H9 (cell line): ENCODE results near the gene WHAMM. TPM values are rescaled to one million over a fixed set of nuclear protein-coding genes. Genes with fewer than 3 reads are reported as not detected.

Experiments
- DNase-seq: peaks from one replicate; pipeline ENCODE4 v3.0.0-alpha.2; 2017
- H2AFZ ChIP-seq: one replicate; pipeline ENCODE4 v1.6.1; 2013; ENCODE audit warnings: mild to moderate bottlenecking, low read length, control low read depth, moderate library complexity
- H2AK5ac ChIP-seq: 2 replicates; pipeline ENCODE4 v1.6.1; 2013; ENCODE audit warnings: low read length, control low read depth, mixed read lengths; ENCODE audit not compliant: insufficient read length
- H2BK120ac ChIP-seq: one replicate; pipeline ENCODE4 v1.6.1; 2013; ENCODE audit warnings: low read depth, mild to moderate bottlenecking, low read length, control low read depth, inconsistent platforms; ENCODE audit not compliant: poor library complexity, severe bottlenecking
- H2BK12ac ChIP-seq: 2 replicates; pipeline ENCODE4 v1.6.1; 2013; ENCODE audit warnings: low read length, control low read depth, mixed read lengths, low read depth; ENCODE audit not compliant: insufficient read length
- H2BK15ac ChIP-seq: 2 replicates; pipeline ENCODE4 v1.6.1; 2013; ENCODE audit warnings: low read depth, low read length, control low read depth
- H2BK20ac ChIP-seq: one replicate; pipeline ENCODE4 v1.6.1; 2013; ENCODE audit warnings: low read depth, mild to moderate bottlenecking, low read length, control low read depth, inconsistent platforms; ENCODE audit not compliant: poor library complexity, severe bottlenecking
- H2BK5ac ChIP-seq: 2 replicates; pipeline ENCODE4 v1.6.1; 2013; ENCODE audit warnings: low read length, control low read depth, mixed read lengths; ENCODE audit not compliant: insufficient read length
- H3K14ac ChIP-seq: 2 replicates; pipeline ENCODE4 v1.6.1; 2013; ENCODE audit warnings: low read length, control low read depth; ENCODE audit not compliant: insufficient read depth
- H3K18ac ChIP-seq: 2 replicates; pipeline ENCODE4 v1.6.1; 2013; ENCODE audit warnings: low read depth, mild to moderate bottlenecking, mixed read lengths, low read length, control low read depth; ENCODE audit not compliant: insufficient read length
- H3K23ac ChIP-seq: 2 replicates; pipeline ENCODE4 v1.6.1; 2013; ENCODE audit warnings: low read length, control low read depth, mixed read lengths, low read depth; ENCODE audit not compliant: insufficient read length
- H3K23me2 ChIP-seq: 2 replicates; pipeline ENCODE4 v1.6.1; 2013; ENCODE audit warnings: low read depth, mild to moderate bottlenecking, mixed read lengths, low read length, control low read depth; ENCODE audit not compliant: insufficient read length, poor library complexity, severe bottlenecking
- H3K27ac ChIP-seq: 2 replicates; pipeline ENCODE4 v1.5.1; 2013; ENCODE audit warnings: low read length, control low read depth, mixed read lengths, low read depth; ENCODE audit not compliant: insufficient read length
- H3K27me3 ChIP-seq: 2 replicates; pipeline ENCODE4 v1.6.1; 2013; ENCODE audit warnings: low read length, control low read depth, inconsistent platforms; ENCODE audit not compliant: insufficient read depth
- H3K4ac ChIP-seq: 2 replicates; pipeline ENCODE4 v1.6.1; 2013; ENCODE audit warnings: low read depth, mild to moderate bottlenecking, control low read depth, inconsistent platforms, low read length, moderate library complexity
- H3K4me1 ChIP-seq: 2 replicates; pipeline ENCODE4 v1.6.1; 2013; ENCODE audit warnings: low read length, control low read depth, inconsistent platforms; ENCODE audit not compliant: insufficient read depth
- H3K4me2 ChIP-seq: 2 replicates; pipeline ENCODE4 v1.6.1; 2013; ENCODE audit warnings: low read length, control low read depth, mixed read lengths; ENCODE audit not compliant: insufficient read length, insufficient read depth
- H3K56ac ChIP-seq: 2 replicates; pipeline ENCODE4 v1.6.1; 2013; ENCODE audit warnings: low read depth, mild to moderate bottlenecking, mixed read lengths, low read length, control low read depth; ENCODE audit not compliant: insufficient read length
- H3K79me1 ChIP-seq: 2 replicates; pipeline ENCODE4 v1.6.1; 2013; ENCODE audit warnings: low read depth, mild to moderate bottlenecking, moderate library complexity, low read length, control low read depth, inconsistent platforms; ENCODE audit not compliant: insufficient read depth, poor library complexity, severe bottlenecking
- H3K79me2 ChIP-seq: 2 replicates; pipeline ENCODE4 v1.6.1; 2013; ENCODE audit warnings: low read length, control low read depth, inconsistent platforms; ENCODE audit not compliant: insufficient read depth
- H3K9ac ChIP-seq: 2 replicates; pipeline ENCODE4 v1.6.1; 2013; ENCODE audit warnings: low read length, control low read depth, mixed read lengths; ENCODE audit not compliant: insufficient read length; ENCODE audit errors: extremely low read depth
- H3K9me3 ChIP-seq: one replicate; pipeline ENCODE4 v1.6.1; 2013; ENCODE audit warnings: low read depth, low read length, inconsistent platforms; ENCODE audit not compliant: control insufficient read depth
- H3T11ph ChIP-seq: one replicate; pipeline ENCODE4 v1.6.1; 2013; ENCODE audit warnings: mild to moderate bottlenecking, low read length, control low read depth, inconsistent platforms
- H4K20me1 ChIP-seq: one replicate; pipeline ENCODE4 v1.6.1; 2013; ENCODE audit not compliant: control insufficient read depth, insufficient read length, insufficient read depth
- H4K5ac ChIP-seq: 2 replicates; pipeline ENCODE4 v1.6.1; 2013; ENCODE audit warnings: low read depth, mild to moderate bottlenecking, mixed read lengths, low read length, control low read depth; ENCODE audit not compliant: insufficient read length
- H4K8ac ChIP-seq: replicated peaks from 2 replicates; pipeline ENCODE4 v1.6.1; 2013; ENCODE audit warnings: low read length, control low read depth, mixed read lengths, low read depth; ENCODE audit not compliant: insufficient read length
- H4K91ac ChIP-seq: 2 replicates; pipeline ENCODE4 v1.6.1; 2013; ENCODE audit warnings: low read depth, mild to moderate bottlenecking, moderate library complexity, mixed read lengths, low read length, control low read depth; ENCODE audit not compliant: insufficient read length
- H3K27ac Mint-ChIP-seq, 3 experiments: 2 replicates in 2 of 3; 3 replicates in 1 of 3; pipeline ENCODE4 v1.8.0; 2020 to 2021; ENCODE audit warnings: mixed read lengths in 3 of 3, mild to moderate bottlenecking in 1 of 3, moderate library complexity in 1 of 3
- H3K27me3 Mint-ChIP-seq: 2 replicates; pipeline ENCODE4 v1.8.0; 2021; ENCODE audit warnings: low read depth, mild to moderate bottlenecking, moderate library complexity, mixed read lengths
- H3K36me3 Mint-ChIP-seq, 3 experiments: 2 replicates in 2 of 3; 3 replicates in 1 of 3; pipeline ENCODE4 v1.8.0; 2020 to 2021; ENCODE audit warnings: low read depth in 3 of 3, mixed read lengths in 3 of 3; ENCODE audit not compliant: insufficient read depth in 1 of 3
- H3K4me1 Mint-ChIP-seq, 2 experiments: 2 replicates each; pipeline ENCODE4 v1.8.0; 2020; ENCODE audit warnings: mixed read lengths in 2 of 2
- H3K4me3 Mint-ChIP-seq, 2 experiments: 2 replicates in 1 of 2; 3 replicates in 1 of 2; pipeline ENCODE4 v1.8.0; 2020 to 2021; ENCODE audit warnings: mild to moderate bottlenecking in 2 of 2, mixed read lengths in 2 of 2, moderate library complexity in 1 of 2
- H3K9me3 Mint-ChIP-seq, 2 experiments: 2 replicates in 1 of 2; 3 replicates in 1 of 2; pipeline ENCODE4 v1.8.0; 2020; ENCODE audit warnings: mild to moderate bottlenecking in 2 of 2, mixed read lengths in 2 of 2, moderate library complexity in 1 of 2
- WGBS: extraction: QIAGEN DNeasy Blood & Tissue Kit; methylation state at CpG from one replicate; pipeline ENCODE4 v1.1.7; 2013; ENCODE audit warnings: missing lambda C conversion rate, low lambda C conversion rate, mixed read lengths; ENCODE audit not compliant: insufficient read length; ENCODE audit errors: extremely low coverage; 5-methylcytosine and 5-hydroxymethylcytosine counted together
- total RNA-seq: library from RNA; stranded (reverse); gene quantifications from 2 replicates; pipeline ENCODE4 v1.2.1, GENCODE V29; 2021
- TF ChIP-seq, protein P1 (sequence below): fragments of 200-600 bp; sonication (generic); conservative IDR thresholded peaks from 3 replicates; pipeline ENCODE4 v1.8.0; 2021; ENCODE audit warnings: antibody characterized with exemption, mild to moderate bottlenecking

The WHAMM gene
- total RNA-seq, 1 experiment from 2014 or later = 3.0 TPM

DNA sequence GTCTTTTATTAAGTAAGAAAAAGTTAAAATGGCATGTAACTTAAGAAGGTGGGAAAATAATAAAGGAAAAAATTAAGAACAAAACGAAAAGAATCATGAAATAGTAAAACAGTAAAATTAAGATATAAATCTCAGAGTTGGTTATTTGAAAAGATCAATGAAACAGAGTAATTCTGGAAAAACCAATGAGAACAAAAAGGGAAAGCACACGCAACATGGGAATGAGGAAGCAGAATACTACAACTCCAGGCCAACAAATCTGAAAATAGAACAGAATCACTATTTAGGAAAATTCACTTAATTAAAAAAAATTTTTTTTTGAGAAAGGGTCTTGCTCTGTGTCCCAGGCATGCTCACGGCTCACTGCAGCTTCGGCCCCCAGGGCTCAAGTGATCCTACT is 30.7 kb downstream of the WHAMM start:
- H3K4me2 ChIP-seq = no peak overlapping the region
- H3K23ac ChIP-seq = no peak overlapping the region
- H3T11ph ChIP-seq = no peak overlapping the region
- H3K27ac ChIP-seq = no peak overlapping the region
- no peak overlapping the region for H2AK5ac ChIP-seq
- H3K4ac ChIP-seq = no peak overlapping the region
- H3K14ac ChIP-seq = no peak overlapping the region
- no peak overlapping the region for H2BK120ac ChIP-seq
- H3K56ac ChIP-seq = no peak overlapping the region
- H3K4me3 Mint-ChIP-seq = no peak overlapping the region
- no peak overlapping the region for H4K91ac ChIP-seq
- no peaks in the 10 kb centered on the region for H3K23me2 ChIP-seq
- H2BK20ac ChIP-seq = no peak overlapping the region
- peaks cover 4 to 15% (median 4%) of the 10 kb centered on the region in 3 experiments; a peak in 4 of 7 replicates for H3K36me3 Mint-ChIP-seq
- H2BK5ac ChIP-seq = no peak overlapping the region
- H3K9ac ChIP-seq = no peak overlapping the region
- H3K27ac Mint-ChIP-seq = no peak overlapping the region
- no peaks in the 10 kb centered on the region for H3K27me3 ChIP-seq
- TF ChIP-seq, protein P1, sequence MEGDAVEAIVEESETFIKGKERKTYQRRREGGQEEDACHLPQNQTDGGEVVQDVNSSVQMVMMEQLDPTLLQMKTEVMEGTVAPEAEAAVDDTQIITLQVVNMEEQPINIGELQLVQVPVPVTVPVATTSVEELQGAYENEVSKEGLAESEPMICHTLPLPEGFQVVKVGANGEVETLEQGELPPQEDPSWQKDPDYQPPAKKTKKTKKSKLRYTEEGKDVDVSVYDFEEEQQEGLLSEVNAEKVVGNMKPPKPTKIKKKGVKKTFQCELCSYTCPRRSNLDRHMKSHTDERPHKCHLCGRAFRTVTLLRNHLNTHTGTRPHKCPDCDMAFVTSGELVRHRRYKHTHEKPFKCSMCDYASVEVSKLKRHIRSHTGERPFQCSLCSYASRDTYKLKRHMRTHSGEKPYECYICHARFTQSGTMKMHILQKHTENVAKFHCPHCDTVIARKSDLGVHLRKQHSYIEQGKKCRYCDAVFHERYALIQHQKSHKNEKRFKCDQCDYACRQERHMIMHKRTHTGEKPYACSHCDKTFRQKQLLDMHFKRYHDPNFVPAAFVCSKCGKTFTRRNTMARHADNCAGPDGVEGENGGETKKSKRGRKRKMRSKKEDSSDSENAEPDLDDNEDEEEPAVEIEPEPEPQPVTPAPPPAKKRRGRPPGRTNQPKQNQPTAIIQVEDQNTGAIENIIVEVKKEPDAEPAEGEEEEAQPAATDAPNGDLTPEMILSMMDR = no peak
- peaks cover 0 to 6% of the 10 kb centered on the region in 2 experiments; a peak in 1 of 4 replicates for H3K4me1 Mint-ChIP-seq
- no peaks in the 10 kb centered on the region for H3K79me1 ChIP-seq
- no peak overlapping the region for H3K18ac ChIP-seq
- H3K79me2 ChIP-seq = no peaks in the 10 kb centered on the region
- H4K8ac ChIP-seq = no peak overlapping the region
- H4K20me1 ChIP-seq = no peaks in the 10 kb centered on the region
- no peaks in the 10 kb centered on the region for H3K9me3 ChIP-seq
- no peaks in the 10 kb centered on the region for H3K27me3 Mint-ChIP-seq
- no peak overlapping the region for H2AFZ ChIP-seq
- H3K9me3 Mint-ChIP-seq = no peaks in the 10 kb centered on the region
- no peak for DNase-seq
- H2BK12ac ChIP-seq = no peak overlapping the region
- H2BK15ac ChIP-seq = no peak overlapping the region
- H4K5ac ChIP-seq = no peak overlapping the region
- no peaks in the 10 kb centered on the region for H3K4me1 ChIP-seq
- WGBS = no CpG with 5 or more reads among the region's 4 CpGs
